SK-N-MC (cell line): ENCODE measurements around the gene LRRC8A.
"Not testable (repeated sequence)": the region's sequence is repeated elsewhere in the genome, so short reads cannot be mapped to it uniquely, and the experiment has no call there.

Source experiments
- DNase-seq: peaks from one replicate; pipeline ENCODE4 v3.0.0-alpha.2; 2011; ENCODE audit warnings: low read depth, low spot score
- H3K27ac ChIP-seq: fragments of 200-600 bp; sonication (generic); 2 replicates; pipeline ENCODE4 v1.5.1; 2016; ENCODE audit warnings: mixed run types
- H3K36me3 ChIP-seq: fragments of 200-600 bp; sonication (generic); 2 replicates; pipeline ENCODE4 v1.6.1; 2017; ENCODE audit warnings: antibody characterized with exemption, low read length, mixed read lengths; ENCODE audit not compliant: insufficient read depth
- H3K4me3 ChIP-seq: fragments of 200-600 bp; sonication (generic); 2 replicates; pipeline ENCODE4 v1.5.1; 2016
- H3K9ac ChIP-seq: fragments of 200-600 bp; sonication (generic); 2 replicates; pipeline ENCODE4 v1.8.0; 2017; ENCODE audit warnings: mixed run types, mixed read lengths; ENCODE audit not compliant: insufficient read length
- H3K9me3 ChIP-seq: fragments of 200-600 bp; sonication (generic); 2 replicates; pipeline ENCODE4 v1.6.1; 2017; ENCODE audit warnings: low read depth, mild to moderate bottlenecking, antibody characterized with exemption, low read length, moderate library complexity, mixed read lengths
- EZH2 ChIP-seq: fragments of 200-600 bp; sonication (generic); IDR thresholded peaks from one replicate; pipeline ENCODE4 v1.6.1; 2017; ENCODE audit warnings: antibody characterized with exemption
- FOXP2 ChIP-seq: optimal IDR thresholded peaks from 2 replicates; pipeline ENCODE3; 2011; ENCODE audit warnings: mild to moderate bottlenecking, moderate library complexity; ENCODE audit not compliant: insufficient read depth; ENCODE audit errors: extremely low read length, control extremely low read depth
- POLR2AphosphoS5 ChIP-seq: IDR thresholded peaks from 2 replicates; pipeline ENCODE4 v1.6.1; 2012; ENCODE audit warnings: mild to moderate bottlenecking, low read depth, low read length, borderline replicate concordance

Gene LRRC8A

GRCh38 chr9:128862401-128862851, 19.5 kb upstream of the LRRC8A start:
- H3K27ac ChIP-seq: no peak overlapping the region
- H3K9me3 ChIP-seq: no peaks in the 10 kb centered on the region
- no peak for TF ChIP-seq FOXP2
- TF ChIP-seq EZH2: no peak
- TF ChIP-seq POLR2AphosphoS5: no peak
- no peak overlapping the region for H3K9ac ChIP-seq
- H3K36me3 ChIP-seq: no peaks in the 10 kb centered on the region
- no peak overlapping the region for H3K4me3 ChIP-seq
- no peak for DNase-seq

GRCh38 chr9:128863647-128864046, 18.3 kb upstream of the LRRC8A start:
- no peak overlapping the region for H3K27ac ChIP-seq
- no peak overlapping the region for H3K4me3 ChIP-seq
- no peak for TF ChIP-seq EZH2
- TF ChIP-seq FOXP2: no peak
- TF ChIP-seq POLR2AphosphoS5: no peak
- no peaks in the 10 kb centered on the region for H3K36me3 ChIP-seq
- H3K9ac ChIP-seq: no peak overlapping the region
- DNase-seq: no peak
- no peaks in the 10 kb centered on the region for H3K9me3 ChIP-seq

GRCh38 chr9:128870128-128870940, 11.6 kb upstream of the LRRC8A start:
- Histone ChIP-seq H3K9ac (no peak overlapping the region), H3K9me3 (no peaks in the 10 kb centered on the region), H3K36me3 (no peaks in the 10 kb centered on the region), H3K4me3 (no peak overlapping the region), H3K27ac (no peak overlapping the region)
- TF ChIP-seq FOXP2: no peak
- TF ChIP-seq EZH2: no peak
- no peak for TF ChIP-seq POLR2AphosphoS5
- no peak for DNase-seq

GRCh38 chr9:128870941-128871265, 11.0 kb upstream of the LRRC8A start:
- not testable (repeated sequence) for DNase-seq, H3K27ac ChIP-seq, H3K9ac ChIP-seq, H3K4me3 ChIP-seq, H3K9me3 ChIP-seq, H3K36me3 ChIP-seq

GRCh38 chr9:128877852-128878251, 4.1 kb upstream of the LRRC8A start:
- no peak overlapping the region for H3K27ac ChIP-seq

GRCh38 chr9:128882677-128883603, 1.0 kb downstream of the LRRC8A start:
- peaks cover 7% of the 10 kb centered on the region; the same call in 1 of the 2 replicates for H3K36me3 ChIP-seq
- H3K27ac ChIP-seq: peak overlapping the region; percentile 83
- no peak for DNase-seq
- TF ChIP-seq FOXP2 (no peak), POLR2AphosphoS5 (no peak), EZH2 (no peak)
- H3K9ac ChIP-seq: peak overlapping the region; percentile 94
- peak overlapping the region; percentile 93 for H3K4me3 ChIP-seq
- H3K9me3 ChIP-seq: no peaks in the 10 kb centered on the region

More at GRCh38 chr9:128877852-128878251, 4.1 kb upstream of the LRRC8A start:
- TF ChIP-seq EZH2 (no peak), POLR2AphosphoS5 (no peak), FOXP2 (no peak)
- DNase-seq: no peak
- H3K36me3 ChIP-seq: no peaks in the 10 kb centered on the region
- no peak overlapping the region for H3K4me3 ChIP-seq
- H3K9ac ChIP-seq: no peak overlapping the region
- H3K9me3 ChIP-seq: no peaks in the 10 kb centered on the region

GRCh38 chr9:128884164-128884563, 2.2 kb downstream of the LRRC8A start:
- Histone ChIP-seq H3K9me3 (no peaks in the 10 kb centered on the region), H3K36me3 (peaks cover 15% of the 10 kb centered on the region; the same call in 1 of the 2 replicates), H3K4me3 (no peak overlapping the region), H3K9ac (no peak overlapping the region), H3K27ac (no peak overlapping the region)
- no peak for TF ChIP-seq FOXP2
- no peak for TF ChIP-seq EZH2
- no peak for TF ChIP-seq POLR2AphosphoS5
- DNase-seq: no peak

- Histone ChIP-seq H3K9me3 (no peaks in the 10 kb centered on the region), H3K27ac (no peak overlapping the region), H3K4me3 (no peak overlapping the region), H3K9ac (no peak overlapping the region), H3K36me3 (peaks cover 17% of the 10 kb centered on the region; the same call in 1 of the 2 replicates)
- TF ChIP-seq EZH2: no peak
- TF ChIP-seq FOXP2: no peak
- no peak for TF ChIP-seq POLR2AphosphoS5
- DNase-seq: no peak
Observed at GRCh38 chr9:128885376-128885775, 3.4 kb downstream of the LRRC8A start.
